Measurements from ENCODE around the gene LRP5. TPM values are rescaled to one million over a fixed set of nuclear protein-coding genes. Genes with fewer than 3 reads are reported as not detected.

The LRP5 gene
- total RNA-seq, 3 donors from 2014 or later = 7.7 to 8.5 (median 7.9) TPM

DNA sequence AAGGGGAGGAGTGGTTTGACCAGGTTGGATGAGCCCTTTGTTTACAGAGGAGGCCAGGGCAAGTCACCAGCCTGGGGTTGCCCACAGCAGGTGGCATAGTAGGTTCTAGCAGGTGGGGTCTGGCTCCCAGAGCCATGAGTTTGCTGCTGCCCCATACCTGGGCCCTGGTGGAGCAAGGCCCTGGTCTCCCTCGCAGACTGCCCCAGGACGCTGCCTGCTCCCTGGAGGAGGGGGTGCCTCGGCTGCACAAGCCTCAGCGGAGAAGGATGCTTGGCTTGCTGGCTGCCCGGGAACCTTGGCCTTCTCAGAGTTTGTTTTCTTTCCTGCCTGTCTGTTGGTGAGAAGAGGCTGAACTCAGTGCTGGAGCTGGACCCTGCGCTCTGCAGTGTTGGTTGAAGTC, 54.9 kb downstream of the LRP5 start:
- no peak for DNase-seq
- no peaks in the 10 kb centered on the region for H3K9me3 Mint-ChIP-seq
- H3K36me3 Mint-ChIP-seq (ENCODE audit: insufficient read depth) = no peaks in the 10 kb centered on the region
- H3K27me3 Mint-ChIP-seq (ENCODE audit: low read depth) = no peaks in the 10 kb centered on the region
- no peaks in the 10 kb centered on the region for H3K4me1 Mint-ChIP-seq (ENCODE audit: low read depth)
- H3K4me3 Mint-ChIP-seq = no peak overlapping the region
- no peak for ATAC-seq

DNA sequence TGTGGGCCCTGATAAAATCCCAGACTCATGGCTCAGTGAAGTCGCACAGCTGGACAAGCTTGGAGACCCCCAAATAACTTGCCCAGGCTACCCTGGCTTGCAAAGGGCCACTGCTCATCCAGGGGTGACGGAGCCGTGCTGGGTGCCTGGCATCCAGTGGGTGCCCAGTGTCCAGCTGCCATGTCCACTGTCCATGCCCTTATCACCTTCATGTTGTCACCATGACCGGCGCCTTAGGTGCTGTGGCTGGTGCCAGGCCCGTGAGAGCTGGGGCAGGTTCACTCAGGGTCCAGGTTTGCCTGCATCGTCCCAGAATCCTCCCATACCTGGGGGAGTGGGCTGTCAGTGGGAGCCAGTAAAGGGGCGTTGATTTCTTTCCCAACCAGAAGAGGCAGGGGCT, 57.4 kb downstream of the LRP5 start:
- Mint-ChIP-seq H3K4me3 (no peak overlapping the region), H3K9me3 (no peaks in the 10 kb centered on the region), H3K27me3 (ENCODE audit: low read depth) (no peaks in the 10 kb centered on the region), H3K4me1 (ENCODE audit: low read depth) (no peaks in the 10 kb centered on the region), H3K36me3 (ENCODE audit: insufficient read depth) (no peaks in the 10 kb centered on the region)
- no peak for ATAC-seq
- DNase-seq = no peak

DNA sequence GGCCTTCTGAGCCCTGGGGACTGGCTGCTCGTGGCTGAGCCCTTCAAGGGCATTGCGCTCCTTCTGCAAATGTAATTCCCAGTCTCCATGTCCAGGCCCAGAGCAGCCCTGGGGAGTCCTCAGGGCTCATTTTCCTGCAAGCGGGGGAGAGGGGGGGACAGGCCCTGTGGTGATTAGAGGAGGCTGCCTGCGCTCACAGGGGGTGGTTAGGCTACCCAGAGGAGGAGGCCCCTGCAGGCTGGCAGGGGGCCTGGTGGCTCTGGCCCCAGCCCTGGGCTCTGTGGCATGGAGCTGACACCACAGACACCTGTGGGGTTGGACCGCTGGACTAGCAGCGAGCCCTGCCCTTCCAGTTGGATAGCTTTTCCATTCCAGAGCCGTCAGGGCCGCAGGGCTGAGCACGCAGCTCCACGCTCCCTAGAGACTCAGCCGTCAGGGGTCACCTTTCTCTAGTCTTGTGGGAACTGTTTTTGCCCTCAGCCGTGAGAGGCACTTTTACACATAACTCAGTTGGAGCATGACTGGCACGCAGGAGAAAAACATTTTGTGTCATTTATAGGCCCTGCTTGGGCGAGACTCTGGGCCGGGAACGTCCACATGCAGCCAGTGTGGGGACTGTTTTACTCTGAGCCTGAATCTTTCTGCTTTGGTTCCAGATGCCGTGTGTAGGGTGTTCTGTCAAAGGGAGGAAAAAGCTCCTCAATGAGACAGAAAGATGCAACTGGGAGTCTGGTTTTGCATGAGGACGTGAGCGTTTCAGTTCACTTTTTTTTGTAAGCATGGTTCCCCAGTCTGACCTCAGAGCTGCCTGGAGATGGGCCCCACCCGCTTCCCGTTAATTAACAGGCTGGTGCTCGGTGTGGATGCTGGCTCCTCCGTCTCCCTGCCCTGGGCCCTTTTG, 58.1 kb downstream of the LRP5 start:
- no peaks in the 10 kb centered on the region for H3K36me3 Mint-ChIP-seq (ENCODE audit: insufficient read depth)

DNA sequence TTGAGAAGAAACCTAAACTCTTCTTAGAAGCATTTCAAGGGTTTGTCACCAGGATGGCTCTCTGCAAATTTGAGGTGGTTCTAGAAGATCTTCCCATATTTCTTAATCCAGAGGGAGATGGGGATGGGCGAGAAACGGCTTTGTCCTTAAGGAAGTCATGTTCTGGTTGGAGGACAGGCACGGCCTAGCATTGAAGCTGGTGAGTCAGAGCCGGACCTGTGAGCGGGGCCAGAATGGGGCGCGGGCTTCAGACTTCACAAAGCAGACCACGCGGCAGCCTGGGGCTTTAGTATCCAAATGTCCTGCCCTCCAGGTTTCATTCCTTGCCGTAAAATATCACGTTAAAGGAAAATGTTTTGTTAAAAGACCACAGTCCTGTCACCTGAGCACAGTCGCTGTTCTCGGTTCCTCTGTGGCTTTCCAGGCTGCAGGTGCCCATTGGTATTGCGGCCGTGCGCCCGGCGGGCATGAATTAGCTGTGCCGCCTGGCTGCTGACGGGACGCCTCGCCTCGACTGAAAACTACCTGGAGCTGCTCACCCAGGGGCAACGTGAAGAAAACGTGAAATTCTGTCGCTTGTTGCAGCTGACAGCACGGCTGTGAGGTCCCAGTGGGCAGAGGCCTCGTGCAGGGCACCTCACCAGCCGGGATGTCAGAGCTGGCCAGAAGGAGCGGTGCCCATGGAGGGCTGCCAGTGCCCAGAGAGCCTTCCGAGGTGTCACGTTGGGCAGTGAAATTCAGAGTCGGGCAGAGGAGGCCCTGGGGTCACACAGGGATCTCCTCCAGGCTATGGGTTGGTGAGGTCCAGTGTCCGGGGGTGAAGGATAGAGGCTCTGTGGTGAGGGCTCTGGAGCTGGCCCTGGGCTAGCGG, 59.0 kb downstream of the LRP5 start:
- no peaks in the 10 kb centered on the region for H3K4me1 Mint-ChIP-seq (ENCODE audit: low read depth)
- DNase-seq = no peak
- ATAC-seq = no peak
- no peak overlapping the region for H3K4me3 Mint-ChIP-seq
- H3K27me3 Mint-ChIP-seq (ENCODE audit: low read depth) = no peaks in the 10 kb centered on the region
- H3K9me3 Mint-ChIP-seq = no peaks in the 10 kb centered on the region
- no peaks in the 10 kb centered on the region for H3K36me3 Mint-ChIP-seq (ENCODE audit: insufficient read depth)

More for the DNA sequence above, 58.1 kb downstream of the LRP5 start:
- ATAC-seq = no peak
- DNase-seq = no peak
- H3K27me3 Mint-ChIP-seq (ENCODE audit: low read depth) = no peaks in the 10 kb centered on the region
- H3K4me1 Mint-ChIP-seq (ENCODE audit: low read depth) = no peaks in the 10 kb centered on the region
- no peaks in the 10 kb centered on the region for H3K9me3 Mint-ChIP-seq
- H3K4me3 Mint-ChIP-seq = no peak overlapping the region

DNA sequence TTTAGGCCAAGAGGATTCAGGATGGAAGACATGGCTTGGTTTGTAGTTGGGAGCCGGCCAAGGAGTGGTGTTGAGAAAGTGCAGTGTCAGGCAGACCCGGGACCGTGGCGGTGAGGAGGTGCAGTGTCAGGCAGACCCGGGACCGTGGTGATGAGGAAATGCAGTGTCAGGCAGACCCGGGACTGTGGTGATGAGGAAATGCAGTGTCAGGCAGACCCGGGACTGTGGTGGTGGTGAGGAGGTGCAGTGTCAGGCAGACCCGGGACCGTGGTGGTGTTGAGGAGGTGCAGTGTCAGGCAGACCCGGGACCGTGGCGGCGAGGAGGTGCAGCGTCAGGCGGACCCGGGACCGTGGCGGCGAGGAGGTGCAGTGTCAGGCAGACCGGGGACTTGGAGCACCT, 59.7 kb downstream of the LRP5 start:
- Mint-ChIP-seq H3K36me3 (ENCODE audit: insufficient read depth) (no peaks in the 10 kb centered on the region), H3K4me1 (ENCODE audit: low read depth) (no peaks in the 10 kb centered on the region), H3K9me3 (no peaks in the 10 kb centered on the region), H3K4me3 (no peak overlapping the region), H3K27me3 (ENCODE audit: low read depth) (no peaks in the 10 kb centered on the region)
- ATAC-seq (no peak), DNase-seq (no peak)

DNA sequence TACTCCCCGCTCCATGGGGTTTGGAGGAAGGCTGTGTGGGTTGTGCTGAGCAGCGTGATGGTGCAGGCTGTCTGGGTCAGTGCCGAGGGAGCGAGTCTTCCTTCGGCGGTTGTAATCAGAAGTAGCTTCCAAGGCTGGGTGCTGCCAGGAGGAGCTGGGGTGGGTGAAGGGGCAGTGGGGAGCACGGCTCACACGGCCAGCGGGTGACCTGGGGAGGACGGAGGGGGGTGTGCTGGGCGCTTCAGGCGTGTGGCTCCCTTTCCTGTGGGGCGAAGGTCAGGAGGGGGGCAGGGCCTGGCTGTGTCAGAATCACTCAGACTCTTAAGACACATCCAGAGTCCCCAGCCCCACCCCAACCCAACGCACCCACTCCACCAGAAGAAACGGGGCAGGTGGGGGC, 60.2 kb downstream of the LRP5 start:
- H3K27me3 Mint-ChIP-seq (ENCODE audit: low read depth) = no peaks in the 10 kb centered on the region
- ATAC-seq = no peak
- no peaks in the 10 kb centered on the region for H3K4me1 Mint-ChIP-seq (ENCODE audit: low read depth)
- H3K36me3 Mint-ChIP-seq (ENCODE audit: insufficient read depth) = no peaks in the 10 kb centered on the region
- H3K9me3 Mint-ChIP-seq = no peaks in the 10 kb centered on the region
- DNase-seq = no peak
- no peak overlapping the region for H3K4me3 Mint-ChIP-seq

DNA sequence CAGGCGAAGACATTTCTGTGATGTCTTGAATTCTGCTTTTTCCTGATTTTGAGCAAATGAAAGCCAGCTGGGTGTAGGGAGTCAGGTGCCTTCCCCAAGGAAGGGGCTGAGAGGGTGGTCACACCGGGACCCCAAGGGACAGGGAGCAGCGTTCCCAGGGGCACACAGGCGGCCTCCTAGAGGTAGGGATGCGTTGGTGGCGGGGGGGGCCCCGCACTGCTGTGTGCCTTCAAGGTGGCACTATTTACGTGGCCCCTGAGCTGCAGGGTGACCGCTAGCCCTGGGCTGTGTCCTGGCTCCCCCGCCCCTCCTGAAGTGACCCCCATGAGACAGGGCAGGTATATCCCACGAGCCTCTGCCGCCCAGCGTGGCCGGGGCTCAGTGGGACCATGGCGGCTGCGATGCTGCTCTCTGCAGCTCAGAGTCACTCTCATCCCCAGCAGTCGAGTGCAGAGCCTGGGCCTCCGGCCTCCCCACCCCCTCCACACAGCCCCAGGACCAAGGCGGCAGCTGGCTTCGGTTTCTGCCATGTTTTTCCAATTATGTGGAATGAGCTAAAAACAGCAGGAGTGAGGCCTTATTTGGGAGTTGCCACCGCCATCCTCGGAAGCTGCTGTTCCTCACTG, 60.9 kb downstream of the LRP5 start:
- H3K4me3 Mint-ChIP-seq = no peak overlapping the region
- no peaks in the 10 kb centered on the region for H3K4me1 Mint-ChIP-seq (ENCODE audit: low read depth)
- no peak for DNase-seq
- H3K36me3 Mint-ChIP-seq (ENCODE audit: insufficient read depth) = no peaks in the 10 kb centered on the region
- no peak for ATAC-seq
- no peaks in the 10 kb centered on the region for H3K27me3 Mint-ChIP-seq (ENCODE audit: low read depth)
- no peaks in the 10 kb centered on the region for H3K9me3 Mint-ChIP-seq

DNA sequence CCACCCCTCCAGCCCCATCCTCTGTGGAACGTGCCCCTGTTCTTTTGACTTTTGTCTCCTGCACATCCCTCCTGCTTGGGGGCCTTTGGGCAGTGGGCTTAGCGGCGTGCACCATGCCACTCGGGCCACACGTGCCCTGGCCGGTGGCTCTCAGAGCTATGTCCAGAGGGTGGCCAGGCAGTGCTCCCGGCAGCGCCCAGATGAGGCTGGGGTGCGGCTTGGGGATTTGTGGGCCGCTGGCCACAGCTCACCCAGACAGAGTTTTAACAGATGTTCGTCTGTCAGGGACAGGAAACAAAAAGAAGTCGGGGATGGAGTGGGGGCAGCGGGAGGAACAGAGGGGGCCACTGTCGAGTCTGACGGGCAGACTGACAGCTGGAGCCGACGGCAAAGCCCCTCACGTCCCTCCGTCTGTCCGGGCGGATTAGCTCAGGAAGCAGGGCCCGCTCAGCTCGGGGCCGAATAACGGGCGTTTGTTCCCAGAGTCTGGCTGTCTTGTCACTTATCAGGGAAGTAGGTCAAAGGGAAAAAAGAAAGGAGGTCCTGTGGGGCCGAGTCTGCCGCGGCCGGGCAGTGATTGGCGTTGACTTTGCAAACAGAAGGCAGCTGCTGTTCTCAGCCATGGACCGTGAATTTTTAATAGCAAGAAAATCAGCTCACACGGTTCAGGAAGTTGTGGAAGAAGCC, 61.6 kb downstream of the LRP5 start:
- Mint-ChIP-seq H3K27me3 (ENCODE audit: low read depth) (no peaks in the 10 kb centered on the region), H3K9me3 (no peaks in the 10 kb centered on the region), H3K36me3 (ENCODE audit: insufficient read depth) (no peaks in the 10 kb centered on the region), H3K4me3 (no peak overlapping the region), H3K4me1 (ENCODE audit: low read depth) (no peaks in the 10 kb centered on the region)
- no peak for ATAC-seq
- DNase-seq = no peak

DNA sequence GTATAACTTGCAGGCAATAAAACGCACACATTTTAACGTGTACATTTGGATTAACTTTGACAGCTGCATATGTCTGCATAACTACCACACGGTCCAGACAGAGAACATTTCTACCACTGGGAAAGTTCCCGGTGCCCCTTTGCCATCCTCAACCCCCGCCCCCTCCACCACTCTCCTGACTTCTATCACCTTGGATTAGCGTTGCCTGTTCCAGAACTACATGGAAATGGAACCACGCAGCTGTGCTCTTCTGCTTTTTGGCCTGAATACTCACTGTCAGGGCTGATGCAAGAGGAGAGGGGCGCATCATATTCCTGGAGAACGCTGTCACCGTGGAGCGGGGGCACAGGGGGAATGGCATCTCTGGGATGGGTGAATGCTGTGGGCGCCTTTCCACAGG, 62.1 kb downstream of the LRP5 start:
- H3K4me1 Mint-ChIP-seq (ENCODE audit: low read depth) = no peaks in the 10 kb centered on the region
- H3K9me3 Mint-ChIP-seq = no peaks in the 10 kb centered on the region
- no peaks in the 10 kb centered on the region for H3K27me3 Mint-ChIP-seq (ENCODE audit: low read depth)
- H3K36me3 Mint-ChIP-seq (ENCODE audit: insufficient read depth) = no peaks in the 10 kb centered on the region
- DNase-seq (no peak), ATAC-seq (no peak)
- no peak overlapping the region for H3K4me3 Mint-ChIP-seq

DNA sequence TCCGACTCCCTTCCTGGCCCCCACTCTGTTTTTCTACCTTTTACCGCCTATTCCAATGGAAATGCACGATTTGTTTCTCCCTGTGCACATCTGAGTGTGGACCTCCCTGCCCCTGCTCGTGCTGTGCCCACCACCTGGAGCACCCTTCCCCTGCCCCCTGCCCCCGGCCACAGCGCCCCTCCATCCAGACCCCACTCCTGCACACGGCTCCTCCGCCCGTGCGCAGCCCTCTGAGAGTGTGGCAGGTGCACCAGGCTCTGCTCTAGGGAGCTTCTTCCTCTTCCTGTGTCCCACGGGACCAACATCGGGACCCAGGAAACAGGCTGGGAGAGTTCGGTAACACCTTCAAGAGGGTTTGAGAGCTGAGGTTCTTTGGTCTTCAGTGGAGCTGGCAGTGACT, 62.9 kb downstream of the LRP5 start:
- ATAC-seq = no peak
- peaks cover 4% of the 10 kb centered on the region for H3K4me1 Mint-ChIP-seq (ENCODE audit: low read depth)
- no peak for DNase-seq
- no peak overlapping the region for H3K4me3 Mint-ChIP-seq
- H3K36me3 Mint-ChIP-seq (ENCODE audit: insufficient read depth) = no peaks in the 10 kb centered on the region
- H3K27me3 Mint-ChIP-seq (ENCODE audit: low read depth) = peaks cover 7% of the 10 kb centered on the region
- no peaks in the 10 kb centered on the region for H3K9me3 Mint-ChIP-seq

DNA sequence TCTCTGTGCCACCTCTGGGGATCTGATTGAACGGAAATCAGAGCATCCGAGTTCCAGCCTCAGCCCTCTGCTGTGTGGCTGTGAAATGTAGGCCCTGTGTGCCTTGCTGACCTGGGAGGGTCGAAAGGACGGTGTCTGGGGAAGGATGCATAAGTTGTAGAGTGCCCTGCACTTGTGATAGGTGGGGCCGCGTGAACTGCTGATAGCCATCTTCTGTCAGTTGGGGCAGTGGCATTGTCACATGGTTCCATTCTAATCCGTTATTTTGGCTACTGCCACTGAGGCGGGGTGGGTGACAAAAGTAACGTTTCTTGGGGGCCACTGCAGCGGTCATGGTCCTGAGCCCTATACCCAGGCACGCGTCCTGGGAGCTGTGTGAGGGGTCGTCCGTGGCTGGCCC, 63.4 kb downstream of the LRP5 start:
- Mint-ChIP-seq H3K36me3 (ENCODE audit: insufficient read depth) (no peaks in the 10 kb centered on the region), H3K4me1 (ENCODE audit: low read depth) (peaks cover 7% of the 10 kb centered on the region), H3K4me3 (no peak overlapping the region), H3K27me3 (ENCODE audit: low read depth) (peaks cover 10% of the 10 kb centered on the region), H3K9me3 (no peaks in the 10 kb centered on the region)
- ATAC-seq = no peak
- DNase-seq = no peak

DNA sequence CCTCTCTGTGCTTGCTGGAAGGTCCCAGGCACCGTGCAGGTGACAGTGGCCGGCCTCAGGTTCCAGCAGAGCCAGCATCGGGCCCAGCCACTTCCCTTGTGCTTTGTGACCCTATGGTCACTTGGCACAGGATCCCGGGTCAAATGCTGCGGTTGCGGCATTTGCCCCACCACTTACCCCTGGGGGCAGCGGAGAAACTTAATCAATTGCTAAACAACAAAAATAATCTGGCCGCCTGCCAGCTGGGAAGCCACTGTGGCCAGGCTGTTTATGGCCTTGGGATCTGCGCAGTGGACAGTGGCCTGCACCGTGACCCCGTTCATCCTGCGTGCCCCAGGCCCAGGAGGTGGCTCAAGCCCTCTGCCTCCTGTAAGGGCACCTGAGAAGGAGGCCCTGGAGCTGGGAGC, 65.0 kb downstream of the LRP5 start:
- Mint-ChIP-seq H3K27me3 (ENCODE audit: low read depth) (peaks cover 12% of the 10 kb centered on the region), H3K9me3 (no peaks in the 10 kb centered on the region), H3K4me1 (ENCODE audit: low read depth) (peaks cover 8% of the 10 kb centered on the region), H3K4me3 (no peak overlapping the region), H3K36me3 (ENCODE audit: insufficient read depth) (no peaks in the 10 kb centered on the region)
- DNase-seq (no peak), ATAC-seq (no peak)

DNA sequence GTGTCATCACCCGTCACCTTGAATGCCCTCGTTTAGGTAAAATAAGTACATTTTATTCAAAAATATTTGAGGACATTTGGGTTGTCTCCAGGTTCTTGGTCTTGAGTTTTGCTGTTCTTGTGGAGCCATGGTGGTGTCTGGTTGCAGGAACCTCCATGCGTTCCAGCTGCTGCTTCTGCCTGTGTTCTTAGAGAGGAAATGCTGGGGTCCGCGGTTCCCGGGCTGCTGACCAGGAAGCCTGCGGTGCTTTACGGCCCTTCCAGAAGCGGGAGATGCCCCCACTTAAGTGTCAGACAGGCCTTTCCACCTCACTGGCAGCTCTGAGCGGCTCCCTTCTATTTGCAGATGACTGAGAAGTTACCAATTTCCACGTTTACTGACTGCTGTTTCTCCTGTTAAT, 66.8 kb downstream of the LRP5 start:
- Mint-ChIP-seq H3K4me1 (ENCODE audit: low read depth) (peaks cover 10% of the 10 kb centered on the region), H3K4me3 (no peak overlapping the region), H3K36me3 (ENCODE audit: insufficient read depth) (no peaks in the 10 kb centered on the region), H3K27me3 (ENCODE audit: low read depth) (peaks cover 12% of the 10 kb centered on the region), H3K9me3 (no peaks in the 10 kb centered on the region)
- no peak for DNase-seq
- ATAC-seq = no peak
